Fibroblast of the aortic adventitia (primary cell): ENCODE data around the gene MFSD12. TPM values are rescaled to one million over a fixed set of nuclear protein-coding genes. Genes with fewer than 3 reads are reported as not detected.

Source experiments
- DNase-seq: peaks from one replicate; pipeline ENCODE4 v3.0.0-alpha.2; 2010; ENCODE audit warnings: low read depth
- H3K4me3 ChIP-seq: 2 replicates; pipeline ENCODE4 v1.5.1; 2011; ENCODE audit warnings: low read depth, mild to moderate bottlenecking, control low read depth, low read length, moderate library complexity
- CTCF ChIP-seq: IDR thresholded peaks from 2 replicates; pipeline ENCODE4 v1.5.1; 2011; ENCODE audit warnings: mild to moderate bottlenecking, low read length, control low read depth, inconsistent platforms; ENCODE audit not compliant: insufficient read depth
- total RNA-seq: library from RNA; depleted of rRNA; stranded (reverse); fragments of >200 nt; gene quantifications from 2 replicates; pipeline ENCODE4 v1.2.3, GENCODE V29; 2012; ENCODE audit warnings: low replicate concordance

Gene MFSD12
- total RNA-seq, 1 donor, result 51.7 TPM

- no peak for TF ChIP-seq CTCF
- no peak for DNase-seq
- no peak overlapping the region for H3K4me3 ChIP-seq
These were observed 37.0 kb downstream of the MFSD12 start for GRCh38 chr19:3520166-3521103.

DNA sequence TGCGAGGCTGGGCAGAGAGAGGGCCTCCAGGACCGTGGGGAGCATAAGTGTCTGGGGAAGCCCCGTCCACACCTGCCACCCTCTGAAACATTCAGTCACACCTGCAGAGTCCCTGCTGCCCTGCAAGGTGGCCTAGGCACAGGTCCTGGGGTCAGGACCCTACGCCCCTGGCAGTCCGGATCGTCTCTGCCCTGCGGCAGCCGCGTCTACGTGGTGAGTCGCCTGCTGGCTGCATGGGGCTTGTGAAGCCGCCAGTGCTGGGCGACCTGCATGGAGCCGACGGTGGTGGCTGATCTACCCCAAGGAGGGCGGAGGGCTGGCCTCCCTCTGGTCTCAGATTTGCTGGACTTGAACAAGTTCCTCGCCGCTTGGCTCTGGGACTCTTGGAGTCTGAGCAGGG is 38.3 kb downstream of the MFSD12 start:
- H3K4me3 ChIP-seq, result no peak overlapping the region
- DNase-seq, result no peak
- TF ChIP-seq CTCF, result no peak

- no peak for DNase-seq
- no peak overlapping the region for H3K4me3 ChIP-seq
- TF ChIP-seq CTCF, result no peak
These were observed 38.7 kb downstream of the MFSD12 start for GRCh38 chr19:3518659-3519058.

DNA sequence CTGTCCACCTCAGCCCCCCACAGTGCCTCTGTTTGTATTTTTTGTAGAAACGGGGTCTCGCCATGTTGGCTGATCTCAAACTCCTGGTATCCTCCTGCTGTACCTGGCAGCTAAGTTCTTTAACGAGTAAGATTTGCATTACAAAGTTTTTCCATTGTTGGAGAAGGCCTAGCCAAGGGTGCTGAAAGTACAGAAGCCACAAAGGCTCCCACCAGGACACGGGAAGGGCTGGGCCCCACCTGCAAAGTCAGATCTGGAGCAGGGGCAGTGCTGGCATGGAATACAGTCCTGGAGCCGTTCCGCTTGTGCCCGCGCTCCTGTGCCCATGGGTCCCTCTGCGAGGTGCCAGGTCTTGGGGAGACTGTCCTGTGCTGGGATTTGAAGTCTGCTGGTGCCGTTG is 39.1 kb downstream of the MFSD12 start:
- no peak for TF ChIP-seq CTCF

GRCh38 chr19:3517638-3518037 is 39.7 kb downstream of the MFSD12 start:
- no peak for TF ChIP-seq CTCF
- no peak overlapping the region for H3K4me3 ChIP-seq
- DNase-seq, result no peak

More for the DNA sequence above, 39.1 kb downstream of the MFSD12 start:
- H3K4me3 ChIP-seq, result no peak overlapping the region
- DNase-seq, result no peak

GRCh38 chr19:3516675-3517207 is 40.6 kb downstream of the MFSD12 start:
- DNase-seq, result no peak

More at GRCh38 chr19:3516675-3517207, 40.6 kb downstream of the MFSD12 start:
- TF ChIP-seq CTCF, result no peak
- H3K4me3 ChIP-seq, result no peak overlapping the region
